Activated CD4-positive, CD25-positive, alpha-beta regulatory T cell treated with anti-CD3 and anti-CD28 coated beads, Interleukin-2, amount 50 U/mL, for 16 hours (primary cell): ENCODE measurements around the gene PLIN4.

ENCODE experiments used
- DNase-seq: peaks from one replicate; pipeline ENCODE4 v3.0.0-alpha.2; 2020; ENCODE audit warnings: low read depth, low spot score

PLIN4 gene

GRCh38 chr19:4455719-4456475, 62.4 kb downstream of the PLIN4 start:
- no peak for DNase-seq

- no peak for DNase-seq
Measured at GRCh38 chr19:4454747-4455718, 63.3 kb downstream of the PLIN4 start.

GRCh38 chr19:4453232-4454179, 64.8 kb downstream of the PLIN4 start:
- no peak for DNase-seq

GRCh38 chr19:4452230-4452990, 65.9 kb downstream of the PLIN4 start:
- DNase-seq = no peak
